OCI-LY7 (cell line): Measurements from ENCODE around the gene KCNMB2. TPM values are rescaled to one million over a fixed set of nuclear protein-coding genes. Genes with fewer than 3 reads are reported as not detected.

Experiments used
- BruUV-seq: library from RNA; stranded (reverse); fragments of 400-500 nt; replicated peaks from 2 replicates; lab custom pipeline; 2021; lab: Mats Ljungman, UMichigan
- CTCF ChIA-PET: fragments of 300-600 bp; sonication (Branson Sonifier 250); formaldehyde crosslinking; loops from one replicate; lab custom pipeline; 2022; ENCODE audit warnings: antibody characterized with exemption; ENCODE audit not compliant: unreplicated experiment; lab: Charles Lee
- POLR2A ChIA-PET: fragments of 300-600 bp; sonication (Branson Sonifier 250); formaldehyde crosslinking; loops from one replicate; lab custom pipeline; 2022; ENCODE audit warnings: antibody characterized with exemption; lab: Charles Lee
- DNase-seq: peaks from one replicate; pipeline ENCODE4 v3.0.0-alpha.2; 2015; ENCODE audit warnings: low spot score
- H2AFZ ChIP-seq: fragments of 200-600 bp; sonication (generic), shearing (Covaris generic); 2 replicates; pipeline ENCODE4 v1.6.1; 2014; ENCODE audit warnings: mild to moderate bottlenecking, antibody characterized with exemption, low read length, moderate library complexity
- H3K27ac ChIP-seq: fragments of 200-600 bp; sonication (generic); 2 replicates; pipeline ENCODE4 v1.5.1; 2014; ENCODE audit warnings: mixed run types, low read depth, mild to moderate bottlenecking, moderate library complexity, low read length, inconsistent platforms; ENCODE audit not compliant: poor library complexity, severe bottlenecking
- H3K36me3 ChIP-seq: fragments of 200-600 bp; sonication (generic); 2 replicates; pipeline ENCODE4 v1.6.1; 2014; ENCODE audit warnings: mild to moderate bottlenecking, antibody characterized with exemption, low read length, moderate library complexity, mixed read lengths; ENCODE audit not compliant: insufficient read depth
- H3K4me1 ChIP-seq: fragments of 200-600 bp; sonication (generic); 2 replicates; pipeline ENCODE4 v1.5.1; 2014; ENCODE audit warnings: mild to moderate bottlenecking, low read length; ENCODE audit not compliant: insufficient read depth, poor library complexity, severe bottlenecking
- H3K4me2 ChIP-seq: fragments of 200-600 bp; sonication (generic); 2 replicates; pipeline ENCODE4 v1.6.1; 2014; ENCODE audit warnings: mild to moderate bottlenecking, low read length
- H3K4me3 ChIP-seq: fragments of 200-600 bp; sonication (generic); 2 replicates; pipeline ENCODE4 v1.5.1; 2014; ENCODE audit warnings: mild to moderate bottlenecking, low read depth, low read length; ENCODE audit not compliant: poor library complexity, severe bottlenecking
- H3K79me2 ChIP-seq: fragments of 200-600 bp; sonication (generic); 2 replicates; pipeline ENCODE4 v1.6.1; 2016; ENCODE audit warnings: low read depth, mild to moderate bottlenecking, low read length, moderate library complexity, mixed read lengths; ENCODE audit not compliant: insufficient read depth
- H3K9me2 ChIP-seq: fragments of 200-600 bp; sonication (generic); 2 replicates; pipeline ENCODE4 v1.6.1; 2016; ENCODE audit warnings: mild to moderate bottlenecking, low read length, mixed read lengths; ENCODE audit not compliant: insufficient read depth
- H3K9me3 ChIP-seq: fragments of 200-600 bp; sonication (generic); 2 replicates; pipeline ENCODE4 v1.6.1; 2014; ENCODE audit warnings: mild to moderate bottlenecking, mixed run types, low read length, mixed read lengths
- H4K20me1 ChIP-seq: fragments of 200-600 bp; sonication (generic); 2 replicates; pipeline ENCODE4 v1.6.1; 2014; ENCODE audit warnings: mild to moderate bottlenecking, antibody characterized with exemption, low read length, moderate library complexity, mixed read lengths; ENCODE audit not compliant: insufficient read depth
- CTCF ChIP-seq: fragments of 200-600 bp; sonication (generic); conservative IDR thresholded peaks from 2 replicates; pipeline ENCODE4 v1.5.1; 2014; ENCODE audit warnings: mild to moderate bottlenecking, antibody characterized with exemption, low read length, moderate library complexity, mixed read lengths
- EZH2phosphoT487 ChIP-seq: fragments of 200-600 bp; sonication (generic); IDR thresholded peaks from 2 replicates; pipeline ENCODE4 v1.6.1; 2018; ENCODE audit warnings: low read depth, borderline replicate concordance, mild to moderate bottlenecking, mixed run types, antibody characterized with exemption, low read length, moderate library complexity, mixed read lengths
- intact Hi-C: fragments of 100-400 bp; cut with micrococcal nuclease; formaldehyde crosslinking; loops from one replicate; pipeline ENCODE4 v1.10.0; 2022; ENCODE audit not compliant: unreplicated experiment
- total RNA-seq, 2 experiments: library from RNA; depleted of rRNA in 1 of 2; stranded (reverse); fragments of >200 nt in 1 of 2; shearing (Covaris generic) in 1 of 2; gene quantifications; 2 replicates each; pipeline ENCODE4 v1.2.3, GENCODE V29; 2014 to 2022

KCNMB2 gene
- total RNA-seq, 2 experiments from 2014 or later: not detected

- Histone ChIP-seq H3K4me2 (no peak overlapping the region), H3K4me3 (no peak overlapping the region)
- POLR2A ChIA-PET: interaction anchor here (1.0 to 1.2 kb wide), 2 partner anchors 8 to 13 kb away, joined by 3 to 7 read pairs; no protein-coding TSS in a partner anchor
These were observed 132.9 kb downstream of the KCNMB2 start for GRCh38 chr3:178669022-178669601.

GRCh38 chr3:178669758-178670157 is 133.5 kb downstream of the KCNMB2 start:
- BruUV-seq: no TSS peak
- CTCF ChIA-PET: no interaction called here

More at GRCh38 chr3:178669022-178669601, 132.9 kb downstream of the KCNMB2 start:
- H4K20me1 ChIP-seq: no peaks in the 10 kb centered on the region
- CTCF ChIA-PET: no interaction called here
- no TSS peak for BruUV-seq
- H3K27ac ChIP-seq: no peak overlapping the region
- H3K4me1 ChIP-seq: no peaks in the 10 kb centered on the region
- H3K36me3 ChIP-seq: no peaks in the 10 kb centered on the region
- no peaks in the 10 kb centered on the region for H3K9me2 ChIP-seq
- no peaks in the 10 kb centered on the region for H3K9me3 ChIP-seq
- H3K79me2 ChIP-seq: no peaks in the 10 kb centered on the region
- no peak for TF ChIP-seq CTCF
- no peak for TF ChIP-seq EZH2phosphoT487
- no peak for DNase-seq
- intact Hi-C loops: no loop called here
- no peak overlapping the region for H2AFZ ChIP-seq

More at GRCh38 chr3:178669758-178670157, 133.5 kb downstream of the KCNMB2 start:
- no peaks in the 10 kb centered on the region for H4K20me1 ChIP-seq
- no peaks in the 10 kb centered on the region for H3K79me2 ChIP-seq
- DNase-seq: no peak
- no peak overlapping the region for H3K4me3 ChIP-seq
- no peaks in the 10 kb centered on the region for H3K4me1 ChIP-seq
- no peaks in the 10 kb centered on the region for H3K36me3 ChIP-seq
- no peaks in the 10 kb centered on the region for H3K9me2 ChIP-seq
- intact Hi-C loops: no loop called here
- no peak for TF ChIP-seq CTCF
- TF ChIP-seq EZH2phosphoT487: no peak
- H3K4me2 ChIP-seq: no peak overlapping the region
- H2AFZ ChIP-seq: no peak overlapping the region
- H3K27ac ChIP-seq: no peak overlapping the region
- POLR2A ChIA-PET: interaction anchor here (1.0 kb wide), 1 partner anchor 14 kb away, joined by 3 read pairs; no protein-coding TSS in a partner anchor
- H3K9me3 ChIP-seq: no peaks in the 10 kb centered on the region
